Inflammatory macrophage (primary cell): ENCODE results near the gene MACROD1.

Experiments
- DNase-seq, 2 donors: peaks; one replicate each; pipeline ENCODE4 v3.0.0-alpha.2; 2020 to 2022
- total RNA-seq, 18 experiments: gene quantifications; one replicate each; lab custom pipeline; 2026; ENCODE audit warnings: mixed read lengths in 6 of 18, inconsistent platforms in 2 of 18; lab: John Stamatoyannopoulos, UW

Gene MACROD1
- 0.68 to 2.5 (median 1.2) reads per million in 18 experiments for total RNA-seq

GRCh38 chr11:64165842-64166635 lies at the start of gene MACROD1:
Gene MACROD1, minus strand, starts transcription at chr11:64166113. Its CDS starts 119 bp downstream, at chr11:64165994.
- DNase-seq = peak; percentile 78 to 88

- no peak for DNase-seq
These were observed 45.4 kb upstream of the MACROD1 start for GRCh38 chr11:64211181-64211872.

- no peak for DNase-seq
These were observed 44.5 kb upstream of the MACROD1 start for GRCh38 chr11:64210301-64211020.

- DNase-seq = no peak
These were observed 43.6 kb upstream of the MACROD1 start for GRCh38 chr11:64209563-64209843.

GRCh38 chr11:64208796-64209562 lies 43.1 kb upstream of the MACROD1 start:
- no peak for DNase-seq

GRCh38 chr11:64208086-64208795 lies 42.3 kb upstream of the MACROD1 start:
- no peak for DNase-seq

GRCh38 chr11:64207256-64208085 lies 41.6 kb upstream of the MACROD1 start:
- peak; percentile 89 to 95 for DNase-seq

- DNase-seq = peak; percentile 84 to 94
These were observed 40.7 kb upstream of the MACROD1 start, which contains the start of gene FERMT3 for GRCh38 chr11:64206457-64207255. Gene FERMT3, plus strand, starts transcription at chr11:64206721. Its CDS starts 644 bp downstream, at chr11:64207365.

- DNase-seq = peak; percentile 91 to 92
These were observed 38.6 kb upstream of the MACROD1 start for GRCh38 chr11:64204464-64204989.

- DNase-seq = no peak
These were observed 38.1 kb upstream of the MACROD1 start for GRCh38 chr11:64204080-64204440.

GRCh38 chr11:64203421-64204079 lies 37.6 kb upstream of the MACROD1 start:
- no peak for DNase-seq

GRCh38 chr11:64202992-64203391 lies 37.1 kb upstream of the MACROD1 start:
- no peak for DNase-seq

- no peak for DNase-seq
These were observed 35.6 kb upstream of the MACROD1 start for GRCh38 chr11:64201543-64201942.

- DNase-seq = peak; percentile 60 to 83
These were observed 32.6 kb upstream of the MACROD1 start for GRCh38 chr11:64198511-64198910.

- peak; percentile 88 to 97 for DNase-seq
These were observed 30.7 kb upstream of the MACROD1 start for GRCh38 chr11:64196626-64197025.

GRCh38 chr11:64192434-64192833 lies 26.5 kb upstream of the MACROD1 start:
- peak; percentile 91 to 97 for DNase-seq

GRCh38 chr11:64186492-64187165 lies 20.7 kb upstream of the MACROD1 start:
- no peak for DNase-seq

- DNase-seq = peak; percentile 100
These were observed 20.0 kb upstream of the MACROD1 start, which contains the start of gene STIP1 for GRCh38 chr11:64185693-64186491. Gene STIP1, plus strand, starts transcription at chr11:64186171. Its CDS starts 91 bp downstream, at chr11:64186262.
